GM19240 (cell line): ENCODE measurements around the gene PTPRR.

Experiments used
- DNase-seq: peaks from one replicate; pipeline ENCODE4 v3.0.0; 2011; ENCODE audit warnings: low spot score; ENCODE audit not compliant: insufficient read length

The PTPRR gene

DNA sequence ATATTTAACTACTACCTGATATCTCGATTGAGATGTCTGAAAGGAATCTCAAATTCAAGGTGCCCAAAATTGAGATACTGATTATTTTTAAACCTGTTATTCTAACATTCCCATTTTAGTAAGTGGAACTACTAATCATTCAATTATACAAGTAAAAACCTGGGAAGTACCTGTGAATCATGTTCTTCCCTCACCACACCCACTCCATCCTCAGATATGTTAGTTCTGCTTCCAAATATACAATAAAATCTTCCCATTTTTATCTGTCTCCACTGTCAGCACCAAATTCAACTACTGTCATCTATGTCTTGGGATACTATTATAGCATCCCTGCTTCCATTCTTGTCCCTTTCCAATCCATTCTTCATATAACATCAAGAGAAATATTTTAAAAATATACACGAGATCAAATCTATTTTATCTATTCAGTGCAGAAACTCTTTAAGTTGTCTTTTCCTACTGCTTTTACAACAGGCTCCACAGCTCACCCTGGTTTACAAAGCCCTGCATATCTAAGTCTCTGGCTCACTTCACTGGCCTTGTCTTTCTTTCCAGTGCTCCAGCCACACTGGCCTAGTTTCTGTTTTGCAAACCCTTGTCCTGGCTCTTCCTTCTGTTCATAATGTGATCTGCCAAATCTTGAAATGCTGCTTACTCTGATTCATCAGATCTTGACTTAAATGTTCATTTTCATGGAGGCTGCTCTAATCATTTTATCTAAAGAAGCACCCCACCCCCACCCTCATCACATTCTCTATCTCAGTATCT is 122.3 kb downstream of the PTPRR start:
- no peak for DNase-seq

DNA sequence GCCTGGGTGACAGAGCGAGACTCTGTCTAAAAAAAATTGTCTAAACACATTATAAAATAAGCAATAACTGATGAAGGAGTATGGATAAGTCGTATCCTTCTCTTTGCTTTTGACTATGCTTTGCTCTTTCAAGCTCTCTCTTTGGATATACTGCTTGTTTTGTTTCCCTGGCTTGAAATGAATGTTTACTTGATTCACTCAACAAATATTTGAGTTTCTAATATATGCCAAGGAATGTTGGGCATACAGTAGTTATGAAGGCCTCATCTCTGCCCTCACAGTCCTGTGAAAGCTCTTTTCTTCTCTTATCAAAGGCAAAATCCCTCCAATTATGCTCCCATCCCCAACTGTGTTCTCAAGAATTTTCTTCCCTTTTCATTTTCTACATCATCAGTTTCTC is 123.5 kb downstream of the PTPRR start:
- DNase-seq: no peak

DNA sequence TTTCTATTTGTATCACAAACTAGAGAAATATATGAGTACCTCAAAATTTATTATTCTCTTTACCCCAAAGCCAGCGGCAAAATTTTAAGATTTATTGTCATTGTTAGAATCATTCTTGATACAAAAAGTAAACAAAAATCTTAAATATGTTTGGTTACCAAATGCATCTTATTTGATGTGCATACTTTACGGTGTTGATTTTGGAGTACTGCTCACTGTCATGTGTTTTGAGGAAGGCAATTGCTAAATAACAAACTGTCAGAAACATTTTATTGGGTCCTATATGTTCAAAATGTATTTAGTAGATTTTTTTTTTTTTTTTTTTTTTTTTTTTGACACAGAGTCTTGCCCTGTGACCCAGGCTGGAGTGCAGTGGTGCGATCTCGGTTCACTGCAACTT is 124.9 kb downstream of the PTPRR start:
- DNase-seq: no peak

DNA sequence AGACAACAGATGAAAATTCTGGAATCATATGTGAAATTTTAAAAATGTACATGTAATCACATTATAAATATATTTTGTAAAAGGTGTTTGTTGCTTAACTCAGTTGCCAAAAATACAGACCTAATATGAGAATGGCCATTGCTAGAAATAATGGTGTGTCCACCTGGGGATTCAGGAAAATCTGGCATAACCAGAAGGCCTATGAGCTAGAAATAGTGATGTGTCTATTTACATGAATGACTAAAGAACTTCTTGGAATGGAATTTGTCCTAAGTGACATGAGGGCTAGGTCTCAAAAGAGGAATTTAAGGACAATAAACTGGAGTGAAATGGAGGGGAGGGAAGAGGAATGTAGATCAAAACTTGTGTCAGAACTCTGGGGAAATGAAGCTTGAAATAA is 126.4 kb downstream of the PTPRR start:
- no peak for DNase-seq

DNA sequence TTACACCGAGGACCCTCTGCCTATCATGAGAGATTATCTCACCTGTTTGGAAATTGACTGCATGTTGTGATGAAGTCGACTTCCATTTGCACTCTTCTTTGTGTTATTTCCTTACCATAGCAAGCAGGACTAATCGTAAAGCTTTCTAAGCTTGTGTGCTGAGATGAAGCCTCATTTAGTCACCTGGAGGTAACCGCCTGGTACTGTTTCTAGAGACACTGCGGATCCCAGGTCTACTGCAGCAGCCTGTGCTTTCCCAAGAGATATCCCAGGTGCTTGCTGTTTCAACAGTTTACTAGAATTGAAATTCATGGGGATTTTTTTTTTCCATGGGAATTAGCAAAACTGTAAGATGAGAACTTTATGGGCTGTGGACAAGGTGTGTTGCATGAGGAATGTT is 131.8 kb downstream of the PTPRR start:
- DNase-seq: no peak

DNA sequence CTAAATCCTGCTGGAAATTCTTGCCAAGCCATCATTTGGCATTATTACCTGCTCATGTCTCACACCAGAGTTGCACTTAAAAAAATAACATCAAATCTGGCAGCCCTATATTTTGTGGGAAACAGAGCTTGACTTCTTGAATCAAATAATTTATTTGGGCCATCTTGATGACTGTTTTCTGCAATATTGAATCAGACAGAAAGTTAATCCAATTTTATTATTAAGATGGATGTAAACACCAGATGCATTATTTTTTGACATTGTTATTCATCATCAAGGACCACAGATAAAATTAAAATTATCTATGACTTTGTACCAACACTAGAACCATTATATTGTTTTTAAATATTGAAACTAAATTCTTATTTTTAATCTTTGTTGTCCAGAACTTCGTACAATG is 132.9 kb downstream of the PTPRR start:
- DNase-seq: no peak

DNA sequence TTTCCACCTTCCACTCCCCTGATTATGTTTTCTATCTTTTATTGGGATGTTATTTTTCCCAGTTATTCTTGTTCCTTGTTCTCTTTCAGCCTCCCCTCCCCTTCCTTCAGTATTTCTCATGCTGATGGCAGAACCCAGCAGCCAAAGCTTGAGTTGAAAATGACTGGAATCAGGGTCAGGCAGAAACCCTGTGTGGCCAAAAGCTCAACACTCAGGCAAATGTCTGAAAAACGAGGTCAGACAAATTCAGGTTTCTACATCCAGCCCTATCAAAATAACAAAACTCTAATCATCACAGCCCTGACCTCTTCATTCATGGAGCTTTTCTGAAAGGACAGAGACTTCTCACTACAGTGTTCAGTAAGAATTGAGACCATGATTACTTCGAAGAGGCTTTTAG is 134.6 kb downstream of the PTPRR start:
- DNase-seq: no peak

DNA sequence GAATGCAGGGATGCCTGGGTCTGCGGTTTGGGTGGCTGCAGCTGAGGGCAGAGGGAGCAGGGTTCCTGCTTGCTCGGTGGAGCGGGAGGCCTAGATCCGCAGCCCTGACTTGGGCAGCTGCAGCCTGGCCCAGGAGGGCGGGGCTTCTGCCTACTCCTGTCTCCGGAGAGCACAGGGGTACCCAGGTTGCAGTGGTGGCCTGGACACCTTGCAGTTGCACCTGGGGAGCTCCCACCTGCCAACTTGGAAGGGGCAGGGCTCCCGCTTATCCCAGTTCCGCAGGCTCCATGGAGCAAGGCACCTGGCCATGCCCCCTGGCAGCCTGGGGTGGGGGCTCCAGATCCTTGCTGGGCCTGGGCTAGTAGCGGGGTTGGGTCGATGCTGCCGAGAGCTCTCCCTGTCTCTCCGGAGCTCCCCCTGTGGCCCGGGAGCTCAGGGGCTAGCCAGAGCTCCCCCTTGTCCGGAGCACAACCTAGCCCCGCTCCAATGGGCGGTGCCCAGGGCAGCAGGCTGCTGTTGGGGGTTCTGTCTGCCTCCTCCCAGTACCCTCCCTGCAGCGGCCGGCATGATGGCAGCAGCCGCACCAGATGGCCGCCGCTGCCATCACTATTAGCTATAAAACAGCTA is 136.4 kb downstream of the PTPRR start:
- DNase-seq: no peak

DNA sequence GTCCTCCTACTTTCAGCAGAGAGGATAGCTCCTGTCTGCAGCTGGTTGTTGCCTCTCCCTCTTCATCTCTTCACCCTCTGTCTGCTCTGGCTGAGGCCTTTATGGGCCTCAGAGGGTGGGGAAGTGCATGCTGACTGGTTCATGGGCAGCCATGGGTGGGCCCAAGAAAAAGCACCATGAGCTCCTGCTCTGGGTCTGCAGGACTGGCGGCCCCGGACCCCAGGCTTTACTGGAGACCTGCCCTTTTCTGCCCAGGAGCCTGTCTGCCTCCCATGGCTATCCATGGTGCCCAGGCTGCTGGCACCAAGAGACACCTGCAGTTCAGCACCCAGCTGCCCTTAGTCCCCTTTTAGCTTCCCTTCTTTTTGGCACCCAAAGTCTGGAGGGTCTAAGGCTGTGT is 137.1 kb downstream of the PTPRR start:
- DNase-seq: no peak

DNA sequence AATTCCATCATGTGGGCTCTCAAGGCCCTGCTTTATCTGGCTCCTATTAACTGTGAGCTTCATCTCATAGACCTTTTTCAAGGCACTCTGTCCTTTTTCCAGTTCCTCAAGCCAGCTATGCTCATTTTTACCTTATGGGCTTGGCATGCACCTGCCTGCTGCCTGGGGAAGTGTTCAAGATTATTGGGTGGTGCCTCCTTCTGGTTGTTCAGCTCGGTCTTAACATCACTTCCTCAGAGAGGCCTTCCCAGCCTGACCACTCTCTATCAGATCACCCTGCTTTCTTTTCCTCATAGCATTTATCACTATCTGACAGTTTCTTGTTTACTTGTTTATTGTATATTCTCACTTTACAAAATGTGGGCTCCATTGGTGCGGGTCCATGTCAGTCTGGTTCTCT is 141.3 kb downstream of the PTPRR start:
- DNase-seq: no peak

DNA sequence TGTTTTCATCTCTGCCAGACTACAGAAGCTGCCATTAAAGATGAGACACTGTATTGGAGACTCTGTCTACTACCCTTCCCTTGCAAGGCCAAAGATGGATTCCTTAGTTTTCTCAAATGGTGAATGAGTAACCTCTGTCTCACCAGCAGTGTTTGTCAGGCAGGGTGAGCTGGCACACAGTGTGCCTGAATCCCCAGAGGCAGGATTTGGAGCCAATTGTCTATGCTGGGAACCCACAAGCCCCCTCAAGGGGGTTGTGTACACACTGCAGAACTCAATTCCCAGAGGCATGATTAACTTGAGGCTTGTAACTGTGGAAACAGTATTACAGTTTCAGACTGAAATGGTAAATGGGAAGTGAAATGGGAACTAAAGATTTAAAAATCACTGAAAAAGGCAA is 146.5 kb downstream of the PTPRR start:
- DNase-seq: no peak

DNA sequence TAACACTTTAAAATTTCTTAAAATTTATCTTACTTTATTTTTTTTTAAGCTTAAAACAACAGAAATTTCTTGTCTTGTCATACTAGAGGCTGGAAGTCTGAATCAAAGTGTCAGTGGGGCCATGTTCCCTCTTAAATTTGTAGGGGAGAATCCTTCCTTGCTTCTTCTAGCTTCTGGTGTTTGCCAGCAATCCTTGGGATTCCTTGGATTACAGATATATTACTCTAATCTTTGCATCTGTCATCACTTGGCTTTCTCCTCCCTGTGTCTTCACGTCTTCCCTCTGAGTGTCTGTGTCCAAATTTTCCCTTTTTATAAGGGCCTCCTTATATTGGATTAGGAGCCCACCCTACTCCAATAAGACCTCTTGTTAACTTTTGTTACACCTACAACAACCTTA is 147.7 kb downstream of the PTPRR start:
- DNase-seq: no peak

DNA sequence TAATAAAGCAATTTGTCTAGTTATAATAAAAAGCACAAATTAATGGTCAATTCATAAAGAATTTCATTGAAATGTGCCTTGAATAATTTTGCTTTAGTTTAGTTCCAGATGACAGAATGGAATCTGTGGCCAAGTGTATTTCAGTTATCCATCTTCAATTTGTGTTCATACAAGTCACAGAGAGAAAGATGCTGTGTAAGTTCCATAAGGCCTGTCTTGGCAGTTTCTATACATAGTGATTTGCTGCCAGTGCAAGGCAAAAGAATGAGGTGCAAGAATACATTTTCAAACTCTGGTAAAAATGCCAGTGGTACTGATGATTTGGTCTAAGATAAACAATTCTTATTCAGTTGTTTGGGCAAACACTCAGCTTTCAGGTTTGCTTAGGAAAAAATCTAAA is 149.0 kb downstream of the PTPRR start:
- no peak for DNase-seq

DNA sequence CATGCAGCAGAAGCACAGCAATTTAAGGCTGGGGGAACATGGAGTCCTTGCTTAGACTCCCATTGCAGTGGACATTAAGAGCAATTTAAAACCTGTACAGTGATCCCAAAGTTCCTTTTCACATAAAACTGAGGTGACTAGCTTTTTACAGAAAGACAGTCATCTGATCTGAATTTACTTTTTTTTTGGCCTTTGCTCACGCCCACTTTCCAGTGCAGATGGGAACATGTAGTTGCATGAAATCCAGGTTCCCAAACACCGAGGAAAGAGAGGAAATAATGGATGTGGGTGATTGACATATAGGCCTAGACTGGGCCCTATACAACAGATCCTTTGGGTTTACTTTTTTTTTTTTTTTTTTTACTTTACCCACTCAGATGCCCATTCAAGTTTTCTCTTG is 156.9 kb downstream of the PTPRR start:
- no peak for DNase-seq

DNA sequence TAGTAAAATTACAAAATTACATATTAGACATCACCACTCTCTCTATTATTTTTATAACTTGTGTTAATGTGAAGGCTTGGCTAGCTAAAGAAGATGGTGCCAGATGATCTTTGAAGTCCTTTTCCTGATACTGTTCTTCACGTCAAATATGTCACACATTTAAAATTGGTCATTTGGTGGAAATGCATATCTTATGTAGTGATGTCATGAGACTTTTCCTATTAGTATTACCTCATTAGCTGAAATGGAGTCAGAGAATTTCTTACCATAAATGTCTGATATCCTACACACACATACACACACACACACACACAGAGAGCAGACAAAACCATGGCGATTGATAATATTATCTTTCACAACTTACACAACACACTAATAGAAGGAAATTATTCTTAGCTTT is 158.5 kb downstream of the PTPRR start:
- DNase-seq: no peak

DNA sequence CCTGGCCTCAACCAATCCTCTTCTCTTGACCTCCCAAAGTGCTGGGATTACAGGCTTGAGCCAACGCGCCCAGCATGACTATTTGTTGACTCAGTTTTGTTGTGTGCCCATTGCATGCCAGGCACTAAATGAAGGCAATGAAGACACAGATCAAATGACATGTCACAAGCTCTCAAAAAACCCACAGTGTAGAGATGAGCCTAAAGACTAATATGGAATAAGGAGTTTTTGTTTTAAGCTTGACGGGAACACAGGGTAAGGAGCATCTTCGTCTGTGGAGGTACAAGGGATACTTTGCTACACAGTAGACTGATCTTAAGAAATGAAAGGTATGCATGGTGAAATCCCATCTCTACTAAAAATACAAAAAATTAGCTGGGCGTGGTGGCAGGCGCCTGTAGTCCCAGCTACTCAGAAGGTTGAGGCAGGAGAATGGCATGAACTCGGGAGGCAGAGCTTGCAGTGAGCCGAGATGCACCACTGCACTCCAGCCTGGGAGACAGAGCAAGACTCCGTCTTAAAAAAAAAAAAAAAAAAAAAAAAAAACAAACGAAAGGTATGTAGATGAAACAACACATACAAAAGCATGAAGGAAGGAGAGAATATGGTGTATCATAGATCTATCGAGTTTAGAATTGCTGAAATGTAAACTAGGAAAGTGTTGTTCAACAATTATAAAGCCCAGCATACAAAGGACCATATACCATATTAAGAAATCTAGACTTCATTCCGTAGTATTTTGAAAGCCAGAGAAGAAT is 161.2 kb downstream of the PTPRR start:
- DNase-seq: no peak

DNA sequence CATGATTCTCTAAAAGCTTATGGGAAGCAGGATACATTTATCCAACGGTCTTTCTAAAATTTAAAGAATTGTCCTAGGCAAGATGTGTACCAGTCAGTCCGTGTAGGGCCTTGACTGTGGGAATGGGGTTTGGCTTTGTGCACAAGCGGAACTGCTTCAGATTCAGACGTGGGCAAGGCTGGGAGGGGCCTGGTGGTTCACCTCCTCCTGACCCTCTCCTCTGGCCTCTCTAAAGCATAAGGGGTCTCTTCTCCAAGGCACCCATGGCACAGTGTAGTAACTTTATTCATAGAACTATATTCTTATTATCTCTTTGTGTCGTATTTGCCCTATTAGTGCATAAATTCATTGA is 162.1 kb downstream of the PTPRR start:
- no peak for DNase-seq

DNA sequence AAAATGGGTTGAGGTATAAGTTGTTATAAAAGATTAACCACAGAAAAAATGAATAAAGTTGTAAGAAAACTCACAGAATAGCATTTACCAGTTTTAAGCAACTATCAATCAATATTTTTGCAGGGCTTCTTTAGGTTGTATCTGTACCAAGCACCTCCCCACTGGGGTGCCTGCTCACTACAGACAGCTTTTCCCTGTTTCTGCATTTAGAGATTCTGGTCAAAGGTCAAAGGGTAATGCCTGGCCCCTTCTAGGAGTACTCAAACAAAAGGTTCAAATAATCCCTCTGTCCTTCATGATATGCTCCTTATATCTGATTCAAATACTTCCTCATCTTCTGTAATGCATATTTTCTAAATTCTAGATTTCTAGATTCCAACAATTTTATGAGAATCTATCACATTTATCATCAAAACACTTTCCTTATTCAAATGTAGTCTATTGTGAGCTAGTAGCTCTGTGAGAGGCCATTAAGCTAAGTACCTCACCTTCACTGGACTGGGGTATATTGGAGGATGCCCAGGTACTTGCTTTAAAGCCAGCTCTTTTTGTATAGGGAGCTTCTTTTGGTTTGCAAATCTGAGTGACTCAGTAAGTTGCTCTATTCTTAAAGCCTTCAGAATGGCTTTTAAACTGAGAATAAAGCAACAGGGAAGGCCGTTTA is 162.6 kb downstream of the PTPRR start:
- DNase-seq: no peak

DNA sequence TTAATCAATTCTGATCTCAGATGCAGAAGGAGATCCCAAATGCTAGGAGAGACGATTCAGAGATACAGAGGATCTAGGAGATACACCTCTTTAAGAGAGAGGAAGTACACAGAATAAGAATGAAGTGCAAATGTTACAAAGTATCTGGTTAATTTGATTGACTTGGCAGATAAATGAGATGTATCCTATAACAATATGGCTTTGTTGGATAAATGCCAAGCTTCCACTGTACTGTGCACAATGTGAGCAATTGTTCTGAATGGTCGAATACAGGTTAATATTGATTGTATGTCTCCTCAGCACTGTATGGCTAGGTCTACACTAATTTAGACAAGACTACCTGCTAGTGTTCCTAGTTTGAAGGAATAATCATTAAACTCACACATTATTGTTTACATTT is 163.7 kb downstream of the PTPRR start:
- no peak for DNase-seq

DNA sequence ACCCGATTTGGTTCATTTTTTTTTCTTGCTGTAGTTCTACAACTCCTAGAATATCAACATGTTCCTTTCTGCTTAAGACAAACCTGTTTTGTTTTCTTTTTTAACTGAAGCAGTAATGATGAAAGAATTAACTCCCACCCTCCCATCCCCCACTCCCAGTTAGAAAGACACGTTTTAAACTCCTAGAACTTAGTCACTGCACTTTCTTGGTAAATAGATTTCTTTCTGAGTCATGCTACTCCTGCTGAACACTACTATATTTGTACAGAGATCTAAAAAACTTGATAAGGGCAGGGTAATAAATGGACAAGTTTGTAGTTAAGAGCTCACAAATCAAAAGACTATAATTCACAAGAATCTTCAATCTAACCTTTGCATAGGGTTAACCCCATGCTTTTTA is 164.4 kb downstream of the PTPRR start:
- no peak for DNase-seq

DNA sequence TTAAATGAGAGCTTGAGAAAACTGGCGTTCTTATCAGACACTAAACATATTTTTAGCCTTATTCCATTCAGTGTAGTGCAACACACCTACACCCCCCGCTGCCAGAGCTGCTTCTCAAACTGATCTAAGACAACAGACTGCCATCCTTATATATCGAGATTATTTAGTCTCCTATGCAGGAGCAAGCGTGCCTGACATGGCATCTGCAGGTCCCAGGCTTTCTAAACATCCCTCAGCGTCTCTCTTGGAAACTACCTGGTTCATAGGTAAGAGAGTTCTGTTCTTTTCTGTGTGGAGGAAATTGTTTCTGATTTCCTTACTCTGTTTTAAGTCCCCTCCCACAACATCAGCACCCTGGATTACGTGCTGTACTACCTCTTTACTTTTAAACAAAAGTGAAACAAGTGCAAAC is 166.2 kb downstream of the PTPRR start:
- no peak for DNase-seq

DNA sequence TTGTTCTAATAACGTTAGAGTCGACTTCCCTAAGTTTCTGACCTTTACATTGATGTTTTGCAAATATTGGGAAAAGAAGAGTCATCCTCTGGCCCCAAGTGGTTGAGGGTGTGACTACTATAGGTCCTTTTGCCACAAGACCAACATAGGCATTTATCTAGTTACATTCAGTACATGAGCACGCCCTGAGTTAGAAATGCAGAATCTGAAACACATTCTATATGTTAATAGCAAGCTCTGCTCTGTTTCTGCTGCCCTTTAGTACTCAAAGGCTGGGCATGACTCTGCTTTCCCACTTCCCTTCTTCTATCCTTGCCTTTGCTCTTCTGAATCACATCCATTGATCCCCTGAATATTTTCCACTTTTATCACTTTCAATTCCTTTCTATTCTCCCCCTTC is 168.2 kb downstream of the PTPRR start:
- DNase-seq: no peak
